ENCODE data around the gene CNGA4. TPM values are rescaled to one million over a fixed set of nuclear protein-coding genes. Genes with fewer than 3 reads are reported as not detected.

CNGA4 gene
- total and polyA plus RNA-seq, 2 of the 4 experiments (the other 2 are of a cell fraction): under 0.01 to 0.12 TPM

DNA sequence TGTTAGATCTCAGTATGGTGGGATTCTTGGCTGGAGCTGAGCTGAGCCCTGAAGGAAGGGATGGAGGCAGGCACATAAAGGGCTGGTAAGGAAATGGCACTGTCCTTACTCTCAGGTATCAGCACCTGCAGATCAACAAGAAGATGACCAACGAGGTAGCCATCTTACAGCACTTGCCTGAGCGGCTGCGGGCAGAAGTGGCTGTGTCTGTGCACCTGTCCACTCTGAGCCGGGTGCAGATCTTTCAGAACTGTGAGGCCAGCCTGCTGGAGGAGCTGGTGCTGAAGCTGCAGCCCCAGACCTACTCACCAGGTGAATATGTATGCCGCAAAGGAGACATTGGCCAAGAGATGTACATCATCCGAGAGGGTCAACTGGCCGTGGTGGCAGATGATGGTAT lies 2.4 kb downstream of the CNGA4 start:
- ATAC-seq (ENCODE audit: low read depth) (no peak), DNase-seq (no peak)
- Histone ChIP-seq H2AK9ac (replicated peaks; ENCODE audit: low read depth, low read length, poor library complexity) (no peak overlapping the region), H3K4me2 (ENCODE audit: low read depth, low read length) (no peak overlapping the region), H3K14ac (replicated peaks; ENCODE audit: low read depth, low read length) (no peak overlapping the region), H3K36me3 (ENCODE audit: control insufficient read depth, insufficient read depth, low read length) (no peaks in the 10 kb centered on the region), H3K56ac (ENCODE audit: extremely low read depth, insufficient read depth, low read length) (no peak overlapping the region), H3K4ac (ENCODE audit: low read depth, low read length) (no peak overlapping the region), H3K9me3 (ENCODE audit: control insufficient read depth, insufficient read depth, low read length) (no peaks in the 10 kb centered on the region), H2BK15ac (ENCODE audit: low read depth, low read length) (no peak overlapping the region), H3K9ac (ENCODE audit: low read depth, low read length) (no peak overlapping the region), H4K20me1 (ENCODE audit: insufficient read depth, low read length) (no peaks in the 10 kb centered on the region), H2BK5ac (ENCODE audit: low read depth, low read length, poor library complexity, severe bottlenecking) (no peak overlapping the region), H2AK5ac (ENCODE audit: low read depth, low read length) (no peak overlapping the region), H3K27me3 (ENCODE audit: control insufficient read depth, insufficient read depth, low read length) (peaks cover 29% of the 10 kb centered on the region), H3K23ac (ENCODE audit: low read depth, low read length) (no peak overlapping the region), H3K79me1 (ENCODE audit: low read depth in 1 of 2, low read length in 2 of 2) (no peaks in the 10 kb centered on the region), H3K9me1 (ENCODE audit: insufficient read depth, low read length) (no peaks in the 10 kb centered on the region), H2BK120ac (ENCODE audit: low read depth, low read length) (no peak overlapping the region), H4K5ac (ENCODE audit: low read depth, low read length) (no peak overlapping the region), H4K8ac (ENCODE audit: low read depth in 2 of 2, low read length in 2 of 2) (no peak overlapping the region), H3K18ac (ENCODE audit: low read depth, low read length) (no peak overlapping the region), H3K4me3 (ENCODE audit: insufficient read depth, low read depth, low read length) (no peak overlapping the region), H4K91ac (ENCODE audit: insufficient read depth, low read depth, low read length) (no peak overlapping the region), H3K27ac (ENCODE audit: insufficient read depth, low read length) (no peak overlapping the region), H2BK20ac (ENCODE audit: low read depth, low read length) (no peak overlapping the region), H2AFZ (replicated peaks; ENCODE audit: low read length, poor library complexity) (no peak overlapping the region), H3K4me1 (ENCODE audit: control insufficient read depth, insufficient read depth, low read length) (no peaks in the 10 kb centered on the region)
- BruUV-seq (replicated peaks): no TSS peak
- intact Hi-C loops (cut with micrococcal nuclease): no loop called here
- in situ Hi-C loops (cut with MboI; ENCODE audit: low sequenced_read_pairs): no loop called here
- ChIA-PET CTCF (no interaction called here), POLR2A (ENCODE audit: unreplicated experiment) (no interaction called here)
- TF ChIP-seq, protein P1, sequence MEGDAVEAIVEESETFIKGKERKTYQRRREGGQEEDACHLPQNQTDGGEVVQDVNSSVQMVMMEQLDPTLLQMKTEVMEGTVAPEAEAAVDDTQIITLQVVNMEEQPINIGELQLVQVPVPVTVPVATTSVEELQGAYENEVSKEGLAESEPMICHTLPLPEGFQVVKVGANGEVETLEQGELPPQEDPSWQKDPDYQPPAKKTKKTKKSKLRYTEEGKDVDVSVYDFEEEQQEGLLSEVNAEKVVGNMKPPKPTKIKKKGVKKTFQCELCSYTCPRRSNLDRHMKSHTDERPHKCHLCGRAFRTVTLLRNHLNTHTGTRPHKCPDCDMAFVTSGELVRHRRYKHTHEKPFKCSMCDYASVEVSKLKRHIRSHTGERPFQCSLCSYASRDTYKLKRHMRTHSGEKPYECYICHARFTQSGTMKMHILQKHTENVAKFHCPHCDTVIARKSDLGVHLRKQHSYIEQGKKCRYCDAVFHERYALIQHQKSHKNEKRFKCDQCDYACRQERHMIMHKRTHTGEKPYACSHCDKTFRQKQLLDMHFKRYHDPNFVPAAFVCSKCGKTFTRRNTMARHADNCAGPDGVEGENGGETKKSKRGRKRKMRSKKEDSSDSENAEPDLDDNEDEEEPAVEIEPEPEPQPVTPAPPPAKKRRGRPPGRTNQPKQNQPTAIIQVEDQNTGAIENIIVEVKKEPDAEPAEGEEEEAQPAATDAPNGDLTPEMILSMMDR (conservative IDR thresholded peaks at IDR 0.05; ENCODE audit: low read depth, low read length): no peak
- TF ChIP-seq BHLHE40 (IDR thresholded peaks at IDR 0.05; ENCODE audit: low read depth, low read length) (no peak), NFE2L2 (IDR thresholded peaks at IDR 0.05; ENCODE audit: low read depth, low read length) (no peak), FOS (IDR thresholded peaks at IDR 0.05; ENCODE audit: low read depth, low read length) (no peak), RFX5 (IDR thresholded peaks at IDR 0.05; ENCODE audit: low read depth, low read length) (no peak), MXI1 (IDR thresholded peaks at IDR 0.05; ENCODE audit: borderline replicate concordance, low read depth, low read length) (no peak), CEBPB (IDR thresholded peaks at IDR 0.05; ENCODE audit: low read depth, low read length) (no peak), MAFK (IDR thresholded peaks at IDR 0.05; ENCODE audit: low read depth, low read length) (no peak), CHD1 (IDR thresholded peaks at IDR 0.05; ENCODE audit: low read depth, low read length) (no peak), RCOR1 (IDR thresholded peaks at IDR 0.05; ENCODE audit: insufficient replicate concordance, low read length) (no peak), POLR2A (IDR thresholded peaks at IDR 0.05; ENCODE audit: low read depth, low read length) (no peak), MAZ (IDR thresholded peaks at IDR 0.05; ENCODE audit: borderline replicate concordance, low read depth, low read length) (no peak), RAD21 (IDR thresholded peaks at IDR 0.05; ENCODE audit: low read length) (no peak), SMC3 (IDR thresholded peaks at IDR 0.05; ENCODE audit: low read depth, low read length) (no peak)
- TF ChIP-seq, protein P2, sequence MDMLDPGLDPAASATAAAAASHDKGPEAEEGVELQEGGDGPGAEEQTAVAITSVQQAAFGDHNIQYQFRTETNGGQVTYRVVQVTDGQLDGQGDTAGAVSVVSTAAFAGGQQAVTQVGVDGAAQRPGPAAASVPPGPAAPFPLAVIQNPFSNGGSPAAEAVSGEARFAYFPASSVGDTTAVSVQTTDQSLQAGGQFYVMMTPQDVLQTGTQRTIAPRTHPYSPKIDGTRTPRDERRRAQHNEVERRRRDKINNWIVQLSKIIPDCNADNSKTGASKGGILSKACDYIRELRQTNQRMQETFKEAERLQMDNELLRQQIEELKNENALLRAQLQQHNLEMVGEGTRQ (IDR thresholded peaks at IDR 0.05; ENCODE audit: low read depth, low read length): no peak
- TF ChIP-seq, protein P3, sequence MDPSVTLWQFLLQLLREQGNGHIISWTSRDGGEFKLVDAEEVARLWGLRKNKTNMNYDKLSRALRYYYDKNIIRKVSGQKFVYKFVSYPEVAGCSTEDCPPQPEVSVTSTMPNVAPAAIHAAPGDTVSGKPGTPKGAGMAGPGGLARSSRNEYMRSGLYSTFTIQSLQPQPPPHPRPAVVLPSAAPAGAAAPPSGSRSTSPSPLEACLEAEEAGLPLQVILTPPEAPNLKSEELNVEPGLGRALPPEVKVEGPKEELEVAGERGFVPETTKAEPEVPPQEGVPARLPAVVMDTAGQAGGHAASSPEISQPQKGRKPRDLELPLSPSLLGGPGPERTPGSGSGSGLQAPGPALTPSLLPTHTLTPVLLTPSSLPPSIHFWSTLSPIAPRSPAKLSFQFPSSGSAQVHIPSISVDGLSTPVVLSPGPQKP (IDR thresholded peaks at IDR 0.05; ENCODE audit: borderline replicate concordance, low read depth, low read length): no peak
- 90% methylated on average over 2 of the region's 7 CpGs; no CpG with 5 or more reads in 1 of the 2 experiments for WGBS, 2 experiments (ENCODE audit: extremely low coverage in 2 of 2, insufficient read length in 1 of 2)
- dilution Hi-C loops (cut with HindIII; ENCODE audit: low sequenced_read_pairs, unreplicated experiment): no loop called here
